SK-N-SH (cell line): ENCODE data around the gene MRGPRE. TPM values are rescaled to one million over a fixed set of nuclear protein-coding genes. Genes with fewer than 3 reads are reported as not detected.

Experiments used
- CTCF ChIA-PET: fragments of 300-600, 350-600 bp; formaldehyde crosslinking; extraction: SDS; loops from one replicate; lab custom pipeline; 2021; lab: Yijun Ruan, JAX
- POLR2A ChIA-PET: fragments of 350-600 bp; sonication (Branson Sonifier 250); formaldehyde crosslinking; extraction: SDS; loops from one replicate; lab custom pipeline; 2020; ENCODE audit warnings: antibody characterized with exemption, inconsistent platforms; lab: Yijun Ruan, JAX
- DNase-seq: peaks from one replicate; pipeline ENCODE4 v3.0.0; 2012
- H2AFZ ChIP-seq: fragments of 200-600 bp; sonication (generic); 2 replicates; pipeline ENCODE4 v1.8.1; 2016; ENCODE audit warnings: antibody characterized with exemption, mild to moderate bottlenecking, low read depth
- H3F3A ChIP-seq: fragments of 200-600 bp; sonication (generic); replicated peaks from 2 replicates; pipeline ENCODE3; 2016; ENCODE audit warnings: antibody characterized with exemption, mild to moderate bottlenecking; ENCODE audit not compliant: insufficient read depth
- H3K27ac ChIP-seq, 2 experiments: fragments of 200-500 bp in 1 of 2; fragments of 200-600 bp in 1 of 2; sonication (Bioruptor generic) in 1 of 2; sonication (generic), shearing (Covaris generic) in 1 of 2; 2 replicates each; pipeline versions ENCODE4 v1.5.1 to v1.6.1; 2014 to 2016; ENCODE audit warnings: low read depth in 2 of 2, inconsistent platforms in 1 of 2, low read length in 1 of 2, mild to moderate bottlenecking in 1 of 2, mixed read lengths in 1 of 2
- H3K27me3 ChIP-seq: fragments of 200-600 bp; sonication (generic), shearing (Covaris generic); 2 replicates; pipeline ENCODE4 v1.6.1; 2016; ENCODE audit warnings: mixed run types; ENCODE audit not compliant: insufficient read depth
- H3K36me3 ChIP-seq, 2 experiments: fragments of 200-500 bp in 1 of 2; fragments of 200-600 bp in 1 of 2; sonication (Bioruptor generic) in 1 of 2; sonication (generic) in 1 of 2; replicated peaks in 1 of 2; 2 replicates each; pipeline versions ENCODE3 to v1.5.1; 2014 to 2016; ENCODE audit warnings: low read length in 1 of 2, mild to moderate bottlenecking in 1 of 2; ENCODE audit not compliant: insufficient read depth in 2 of 2, control insufficient read depth in 1 of 2
- H3K4me1 ChIP-seq, 2 experiments: fragments of 200-500 bp in 1 of 2; fragments of 200-600 bp in 1 of 2; sonication (Bioruptor generic) in 1 of 2; sonication (generic), shearing (Covaris generic) in 1 of 2; 2 replicates each; pipeline versions ENCODE4 v1.5.1 to v1.6.1; 2014 to 2016; ENCODE audit warnings: low read depth in 1 of 2, low read length in 1 of 2, mixed run types in 1 of 2; ENCODE audit not compliant: insufficient read depth in 2 of 2, control insufficient read depth in 1 of 2
- H3K4me2 ChIP-seq: fragments of 200-600 bp; sonication (generic), shearing (Covaris generic); 2 replicates; pipeline ENCODE4 v1.6.1; 2017; ENCODE audit warnings: mixed run types
- H3K4me3 ChIP-seq, 2 experiments: fragments of 200-500 bp in 1 of 2; fragments of 200-600 bp in 1 of 2; sonication (Bioruptor generic) in 1 of 2; sonication (generic), shearing (Covaris generic) in 1 of 2; 2 replicates each; pipeline versions ENCODE4 v1.5.1 to v1.8.1; 2014 to 2016; ENCODE audit warnings: low read depth in 2 of 2, inconsistent platforms in 1 of 2, low read length in 1 of 2, mild to moderate bottlenecking in 1 of 2, mixed read lengths in 1 of 2, moderate library complexity in 1 of 2
- H3K79me2 ChIP-seq: fragments of 200-600 bp; sonication (generic); 2 replicates; pipeline ENCODE4 v1.8.1; 2017; ENCODE audit warnings: mild to moderate bottlenecking; ENCODE audit not compliant: insufficient read depth
- H3K9ac ChIP-seq: fragments of 200-600 bp; sonication (generic); 2 replicates; pipeline ENCODE4 v1.6.1; 2017; ENCODE audit warnings: mixed run types
- H3K9me2 ChIP-seq: fragments of 200-600 bp; sonication (generic); 2 replicates; pipeline ENCODE4 v1.6.1; 2017; ENCODE audit warnings: mixed run types
- H3K9me3 ChIP-seq: fragments of 200-600 bp; sonication (generic); 2 replicates; pipeline ENCODE4 v1.6.1; 2017; ENCODE audit warnings: mixed run types, mild to moderate bottlenecking, moderate library complexity
- H4K20me1 ChIP-seq: fragments of 200-600 bp; sonication (generic); 2 replicates; pipeline ENCODE4 v1.6.1; 2017; ENCODE audit warnings: mild to moderate bottlenecking, mixed run types; ENCODE audit not compliant: insufficient read depth
- CTCF ChIP-seq: fragments of 200-600 bp; sonication (generic); IDR thresholded peaks from 2 replicates; pipeline ENCODE4 v1.6.1; 2017; ENCODE audit warnings: antibody characterized with exemption, mild to moderate bottlenecking, moderate library complexity
- EP300 ChIP-seq, 2 experiments: IDR thresholded peaks; 2 replicates each; pipeline versions ENCODE4 v1.4.0 to v1.6.1; 2012; ENCODE audit warnings: borderline replicate concordance in 1 of 2, low read depth in 1 of 2, low read length in 1 of 2
- RAD21 ChIP-seq: IDR thresholded peaks from 2 replicates; pipeline ENCODE4 v1.6.1; 2012; ENCODE audit warnings: mild to moderate bottlenecking, low read length
- RCOR1 ChIP-seq: fragments of 150-350 bp; IDR thresholded peaks from 2 replicates; pipeline ENCODE4 v1.6.1; 2017; ENCODE audit warnings: antibody characterized with exemption, low read length
- REST ChIP-seq: IDR thresholded peaks from 2 replicates; pipeline ENCODE4 v1.6.1; 2012; ENCODE audit warnings: mild to moderate bottlenecking, low read depth, low read length, moderate library complexity
- USF2 ChIP-seq: fragments of 150-350 bp; IDR thresholded peaks from 2 replicates; pipeline ENCODE4 v1.6.1; 2017; ENCODE audit warnings: antibody characterized with exemption, low read length, low read depth, borderline replicate concordance
- WGBS: methylation state at CpG from one replicate; pipeline ENCODE4 v1.1.6; 2017; ENCODE audit warnings: low lambda C conversion rate; 5-methylcytosine and 5-hydroxymethylcytosine counted together
- polyA plus RNA-seq, 3 experiments: library from polyadenylated mRNA; depleted of rRNA; stranded (reverse); fragments of >200 nt; gene quantifications; 2 replicates each; pipeline ENCODE4 v1.2.3, GENCODE V29; 2012

Gene MRGPRE
- polyA plus RNA-seq, 1 of the 3 experiments (the other 2 are of a cell fraction): not detected

GRCh38 chr11:3222941-3223915, 9.0 kb downstream of the MRGPRE start:
- DNase-seq: peak; percentile 23
- Histone ChIP-seq H3K27ac (no peak overlapping the region), H2AFZ (no peak overlapping the region), H4K20me1 (no peaks in the 10 kb centered on the region), H3K9me3 (no peaks in the 10 kb centered on the region), H3K4me2 (no peak overlapping the region), H3K27me3 (no peaks in the 10 kb centered on the region), H3K9ac (no peak overlapping the region), H3K9me2 (no peaks in the 10 kb centered on the region), H3K4me3 (no peak overlapping the region), H3K4me1 (no peaks in the 10 kb centered on the region; a peak in 1 of 4 replicates), H3F3A (no peaks in the 10 kb centered on the region), H3K79me2 (no peaks in the 10 kb centered on the region), H3K36me3 (no peaks in the 10 kb centered on the region)
- TF ChIP-seq USF2 (no peak), EP300 (IDR thresholded peaks at IDR 0.05; ENCODE audit: borderline replicate concordance in 1 of 2, low read depth in 1 of 2, low read length in 1 of 2) (no peak), REST (no peak), RCOR1 (no peak), CTCF (no peak), RAD21 (no peak)
- POLR2A ChIA-PET: no interaction called here
- CTCF ChIA-PET: interaction anchor here (1.0 to 3.9 kb wide), 6 partner anchors 14 to 186 kb away, joined by 3 to 27 read pairs (median 8); no protein-coding TSS in a partner anchor
- WGBS: 68% methylated on average over 12 of the region's 36 CpGs
